HG02852 (cell line): ENCODE data around the gene PROKR1.
"Not testable (repeated sequence)": the region's sequence is repeated elsewhere in the genome, so short reads cannot be mapped to it uniquely, and the experiment has no call there.

ENCODE experiments used
- ATAC-seq: cut with Tn5 transposase; IDR thresholded peaks from one replicate; pipeline ENCODE4 v1.9.1; 2021; ENCODE audit warnings: mild to moderate bottlenecking, moderate library complexity; ENCODE audit not compliant: unreplicated experiment

PROKR1 gene

GRCh38 chr2:68643011-68643873, at the start of gene PROKR1:
Gene PROKR1 (plus strand): TSS chr2:68643579. CDS start chr2:68645822, 2,243 bp downstream.
- no peak for ATAC-seq

- ATAC-seq: no peak
Observed at GRCh38 chr2:68594041-68594440, 49.3 kb upstream of the PROKR1 start.

GRCh38 chr2:68594674-68595492, 48.5 kb upstream of the PROKR1 start:
- no peak for ATAC-seq

- not testable (repeated sequence) for ATAC-seq
Observed at GRCh38 chr2:68595493-68595785, 47.9 kb upstream of the PROKR1 start.

- ATAC-seq: not testable (repeated sequence)
Observed at GRCh38 chr2:68600495-68600894, 42.9 kb upstream of the PROKR1 start.

GRCh38 chr2:68603059-68603458, 40.3 kb upstream of the PROKR1 start:
- ATAC-seq: no peak

GRCh38 chr2:68604077-68604476, 39.3 kb upstream of the PROKR1 start:
- no peak for ATAC-seq

- no peak for ATAC-seq
Observed at GRCh38 chr2:68605939-68606338, 37.4 kb upstream of the PROKR1 start.

GRCh38 chr2:68606759-68607158, 36.6 kb upstream of the PROKR1 start:
- no peak for ATAC-seq

- no peak for ATAC-seq
Observed at GRCh38 chr2:68607837-68608236, 35.5 kb upstream of the PROKR1 start.

GRCh38 chr2:68612765-68613519, 30.4 kb upstream of the PROKR1 start:
- no peak for ATAC-seq

GRCh38 chr2:68620772-68621171, 22.6 kb upstream of the PROKR1 start:
- no peak for ATAC-seq

GRCh38 chr2:68623820-68624219, 19.6 kb upstream of the PROKR1 start:
- no peak for ATAC-seq

- ATAC-seq: no peak
Observed at GRCh38 chr2:68627615-68628014, 15.8 kb upstream of the PROKR1 start.

GRCh38 chr2:68632021-68632420, 11.4 kb upstream of the PROKR1 start:
- ATAC-seq: no peak

GRCh38 chr2:68637047-68637446, 6.3 kb upstream of the PROKR1 start:
- no peak for ATAC-seq

GRCh38 chr2:68643874-68644485, 601 bp downstream of the PROKR1 start:
- no peak for ATAC-seq

GRCh38 chr2:68645523-68645922, 2.1 kb downstream of the PROKR1 start:
- ATAC-seq: no peak

- no peak for ATAC-seq
Observed at GRCh38 chr2:68646303-68646702, 2.9 kb downstream of the PROKR1 start.

- no peak for ATAC-seq
Observed at GRCh38 chr2:68650645-68651044, 7.3 kb downstream of the PROKR1 start.

GRCh38 chr2:68653034-68653433, 9.7 kb downstream of the PROKR1 start:
- ATAC-seq: no peak
